ENCODE results near the gene STRA6. TPM values are rescaled to one million over a fixed set of nuclear protein-coding genes. Genes with fewer than 3 reads are reported as not detected.

The STRA6 gene
- polyA plus RNA-seq, 2 of the 4 experiments (the other 2 are of a cell fraction): 35.0 to 70.2 TPM

GRCh38 chr15:74227968-74228722 lies 25.6 kb upstream of the STRA6 start:
- WGBS (ENCODE audit: missing lambda C conversion rate): 81% methylated on average over 10 of the region's 11 CpGs
- Histone ChIP-seq H3K4me1 (peaks cover 17% of the 10 kb centered on the region), H3K4me2 (no peak overlapping the region), H3K27ac (no peak overlapping the region), H3K9me3 (no peaks in the 10 kb centered on the region), H3K4me3 (no peak overlapping the region)
- CTCF ChIA-PET: interaction anchor here (2.3 to 2.9 kb wide), 2 partner anchors 11 to 80 kb away, joined by 7 to 12 read pairs; no protein-coding TSS in a partner anchor
- ATAC-seq (no peak), DNase-seq (ENCODE audit: low read depth in 1 of 2, low spot score in 1 of 2) (no peak), FAIRE-seq (no peak)
- POLR2A ChIA-PET: no interaction called here
- TF ChIP-seq, protein P1, sequence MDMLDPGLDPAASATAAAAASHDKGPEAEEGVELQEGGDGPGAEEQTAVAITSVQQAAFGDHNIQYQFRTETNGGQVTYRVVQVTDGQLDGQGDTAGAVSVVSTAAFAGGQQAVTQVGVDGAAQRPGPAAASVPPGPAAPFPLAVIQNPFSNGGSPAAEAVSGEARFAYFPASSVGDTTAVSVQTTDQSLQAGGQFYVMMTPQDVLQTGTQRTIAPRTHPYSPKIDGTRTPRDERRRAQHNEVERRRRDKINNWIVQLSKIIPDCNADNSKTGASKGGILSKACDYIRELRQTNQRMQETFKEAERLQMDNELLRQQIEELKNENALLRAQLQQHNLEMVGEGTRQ (IDR thresholded peaks at IDR 0.05): no peak
- TF ChIP-seq POLR2A (IDR thresholded peaks at IDR 0.05; ENCODE audit: low read length): no peak
- TF ChIP-seq NFE2L2 (conservative IDR thresholded peaks at IDR 0.05; ENCODE audit: low read length): no peak
- no peak for TF ChIP-seq ZFP36 (IDR thresholded peaks at IDR 0.05; ENCODE audit: borderline replicate concordance, partially characterized antibody)
- no peak for TF ChIP-seq JUNB (IDR thresholded peaks at IDR 0.05)
- TF ChIP-seq HOXB13 (CRISPR knock-in tag; IDR thresholded peaks at IDR 0.05; ENCODE audit: low read depth): no peak
- TF ChIP-seq, protein P2, sequence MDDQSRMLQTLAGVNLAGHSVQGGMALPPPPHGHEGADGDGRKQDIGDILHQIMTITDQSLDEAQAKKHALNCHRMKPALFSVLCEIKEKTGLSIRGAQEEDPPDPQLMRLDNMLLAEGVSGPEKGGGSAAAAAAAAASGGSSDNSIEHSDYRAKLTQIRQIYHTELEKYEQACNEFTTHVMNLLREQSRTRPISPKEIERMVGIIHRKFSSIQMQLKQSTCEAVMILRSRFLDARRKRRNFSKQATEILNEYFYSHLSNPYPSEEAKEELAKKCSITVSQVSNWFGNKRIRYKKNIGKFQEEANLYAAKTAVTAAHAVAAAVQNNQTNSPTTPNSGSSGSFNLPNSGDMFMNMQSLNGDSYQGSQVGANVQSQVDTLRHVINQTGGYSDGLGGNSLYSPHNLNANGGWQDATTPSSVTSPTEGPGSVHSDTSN (IDR thresholded peaks at IDR 0.05): no peak
- TF ChIP-seq HDAC2 (IDR thresholded peaks at IDR 0.05): no peak
- no peak for TF ChIP-seq MAFK (IDR thresholded peaks at IDR 0.05; ENCODE audit: partially characterized antibody)
- no peak for TF ChIP-seq BHLHE40 (IDR thresholded peaks at IDR 0.05; ENCODE audit: low read depth, low read length)
- TF ChIP-seq HES2 (IDR thresholded peaks at IDR 0.05): no peak
- no peak for TF ChIP-seq NR3C1 (IDR thresholded peaks at IDR 0.05)
- no peak for TF ChIP-seq FOXS1 (CRISPR knock-in tag; IDR thresholded peaks at IDR 0.05)
- TF ChIP-seq TFCP2L1 (CRISPR knock-in tag; IDR thresholded peaks at IDR 0.05): no peak

GRCh38 chr15:74226761-74227540 lies 24.4 kb upstream of the STRA6 start:
- Histone ChIP-seq H3K9me3 (no peaks in the 10 kb centered on the region), H3K27ac (no peak overlapping the region), H3K4me2 (no peak overlapping the region), H3K4me3 (no peak overlapping the region), H3K4me1 (peaks cover 16% of the 10 kb centered on the region; the same call in 2 of the 3 replicates)
- WGBS (ENCODE audit: missing lambda C conversion rate): 85% methylated on average over 10 of the region's 10 CpGs
- no peak for DNase-seq (ENCODE audit: low read depth in 1 of 2, low spot score in 1 of 2)
- FAIRE-seq: no peak
- TF ChIP-seq ZNF302 (CRISPR knock-in tag; IDR thresholded peaks at IDR 0.05) (no peak), CHD4 (IDR thresholded peaks at IDR 0.05; ENCODE audit: borderline replicate concordance) (no peak), HEYL (CRISPR knock-in tag; IDR thresholded peaks at IDR 0.05) (no peak), ZC3H11A (IDR thresholded peaks at IDR 0.05) (no peak), NR3C1 (IDR thresholded peaks at IDR 0.05) (no peak), RNF2 (IDR thresholded peaks at IDR 0.05; ENCODE audit: borderline replicate concordance, low read depth) (no peak), NPAS2 (CRISPR knock-in tag; IDR thresholded peaks at IDR 0.05; ENCODE audit: borderline replicate concordance) (no peak), ZSCAN20 (CRISPR knock-in tag; IDR thresholded peaks at IDR 0.05) (no peak), HOXA7 (CRISPR knock-in tag; IDR thresholded peaks at IDR 0.05) (no peak), HES2 (IDR thresholded peaks at IDR 0.05) (no peak), POLR2AphosphoS2 (conservative IDR thresholded peaks at IDR 0.05; ENCODE audit: low read length) (no peak), ESRRA (IDR thresholded peaks at IDR 0.05; ENCODE audit: borderline replicate concordance, low read length) (no peak)
- TF ChIP-seq, protein P1 (IDR thresholded peaks at IDR 0.05): no peak
- TF ChIP-seq, protein P3, sequence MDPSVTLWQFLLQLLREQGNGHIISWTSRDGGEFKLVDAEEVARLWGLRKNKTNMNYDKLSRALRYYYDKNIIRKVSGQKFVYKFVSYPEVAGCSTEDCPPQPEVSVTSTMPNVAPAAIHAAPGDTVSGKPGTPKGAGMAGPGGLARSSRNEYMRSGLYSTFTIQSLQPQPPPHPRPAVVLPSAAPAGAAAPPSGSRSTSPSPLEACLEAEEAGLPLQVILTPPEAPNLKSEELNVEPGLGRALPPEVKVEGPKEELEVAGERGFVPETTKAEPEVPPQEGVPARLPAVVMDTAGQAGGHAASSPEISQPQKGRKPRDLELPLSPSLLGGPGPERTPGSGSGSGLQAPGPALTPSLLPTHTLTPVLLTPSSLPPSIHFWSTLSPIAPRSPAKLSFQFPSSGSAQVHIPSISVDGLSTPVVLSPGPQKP (IDR thresholded peaks at IDR 0.05; ENCODE audit: low read depth, low read length): no peak
- ChIA-PET CTCF (interaction anchor here (2.9 kb wide), 1 partner anchor 13 kb away, joined by 12 read pairs; no protein-coding TSS in a partner anchor), POLR2A (no interaction called here)
- no peak for ATAC-seq
